Dermis microvascular lymphatic vessel endothelial cell (primary cell): ENCODE data around the gene PER3. TPM values are rescaled to one million over a fixed set of nuclear protein-coding genes. Genes with fewer than 3 reads are reported as not detected.
"Not testable (repeated sequence)": the region's sequence is repeated elsewhere in the genome, so short reads cannot be mapped to it uniquely, and the experiment has no call there.

Source experiments
- DNase-seq, 2 donors: peaks; one replicate each; pipeline versions ENCODE4 v3.0.0 to v3.0.0-alpha.2; 2010; ENCODE audit warnings: low read depth in 2 of 2
- total RNA-seq: library from RNA; depleted of rRNA; stranded (reverse); fragments of >200 nt; gene quantifications from 2 replicates; pipeline ENCODE4 v1.2.1, GENCODE V29; 2014

Gene PER3
- total RNA-seq, 1 donor from 2014 or later: 0.90 TPM

- DNase-seq: no peak
Observed at GRCh38 chr1:7778133-7778628, 5.9 kb upstream of the PER3 start.

- no peak for DNase-seq
Observed at GRCh38 chr1:7780976-7781375, 3.1 kb upstream of the PER3 start.

- no peak for DNase-seq
Observed at GRCh38 chr1:7781501-7781900, 2.6 kb upstream of the PER3 start.

GRCh38 chr1:7781923-7782495 is 2.1 kb upstream of the PER3 start:
- DNase-seq: no peak

- peak in 1 of 2 donors; percentile 61 for DNase-seq
Observed at GRCh38 chr1:7783178-7783711, 846 bp upstream of the PER3 start.

GRCh38 chr1:7784492-7785071 is 491 bp downstream of the PER3 start:
- no peak for DNase-seq

- no peak for DNase-seq
Observed at GRCh38 chr1:7785108-7785507, 1.0 kb downstream of the PER3 start.

GRCh38 chr1:7786795-7787194 is 2.7 kb downstream of the PER3 start:
- no peak for DNase-seq

- DNase-seq: no peak
Observed at GRCh38 chr1:7789828-7790227, 5.7 kb downstream of the PER3 start.

- not testable (repeated sequence) for DNase-seq
Observed at GRCh38 chr1:7791027-7791426, 6.9 kb downstream of the PER3 start.

GRCh38 chr1:7795406-7795805 is 11.3 kb downstream of the PER3 start:
- no peak for DNase-seq

GRCh38 chr1:7805460-7805859 is 21.4 kb downstream of the PER3 start:
- DNase-seq: no peak

- peak; percentile 26 to 50 for DNase-seq
Observed at GRCh38 chr1:7808253-7808844, 24.3 kb downstream of the PER3 start.

GRCh38 chr1:7809742-7810141 is 25.7 kb downstream of the PER3 start:
- no peak for DNase-seq

- DNase-seq: peak in 1 of 2 donors; percentile 67
Observed at GRCh38 chr1:7810395-7810794, 26.3 kb downstream of the PER3 start.

- DNase-seq: no peak
Observed at GRCh38 chr1:7811476-7811875, 27.4 kb downstream of the PER3 start.

- no peak for DNase-seq
Observed at GRCh38 chr1:7813677-7814373, 29.7 kb downstream of the PER3 start.

GRCh38 chr1:7821282-7821681 is 37.2 kb downstream of the PER3 start:
- DNase-seq: no peak

- DNase-seq: no peak
Observed at GRCh38 chr1:7824701-7825100, 40.6 kb downstream of the PER3 start.

- DNase-seq: no peak
Observed at GRCh38 chr1:7826363-7826762, 42.3 kb downstream of the PER3 start.

- DNase-seq: peak in 1 of 2 donors; percentile 9
Observed at GRCh38 chr1:7827126-7827955, 43.2 kb downstream of the PER3 start.
